Measurements from ENCODE around the gene PRIMA1.

PRIMA1 gene

DNA sequence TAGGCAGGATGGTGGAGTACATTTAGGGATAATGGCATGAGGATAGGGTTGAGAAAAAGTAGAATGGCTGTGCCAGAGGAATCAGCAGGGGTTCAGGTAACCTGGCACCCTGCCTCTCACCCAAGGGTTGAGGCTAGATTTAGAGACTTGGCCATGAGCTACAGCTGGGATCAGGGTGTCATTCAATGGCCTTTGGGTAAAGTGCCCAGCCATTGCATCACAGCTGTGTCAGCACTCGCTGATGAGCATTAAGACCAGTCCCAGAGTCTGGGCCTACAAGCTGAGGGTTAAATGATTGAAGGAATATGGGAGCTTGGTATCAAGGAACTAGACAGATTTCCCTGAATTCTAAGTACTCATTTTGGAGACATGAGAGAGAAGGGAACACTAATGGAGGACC, 113.9 kb downstream of the PRIMA1 start:
- TF ChIP-seq CTCF (IDR thresholded peaks at IDR 0.05; ENCODE audit: low read depth, low read length): no peak
- H3K27ac ChIP-seq: no peak overlapping the region
- DNase-seq: no peak
- H3K36me3 ChIP-seq: peaks cover 3% of the 10 kb centered on the region; the same call in 1 of the 2 replicates
- H3K4me3 ChIP-seq (ENCODE audit: low read depth, low read length): no peak overlapping the region
- H3K9me3 ChIP-seq (ENCODE audit: severe bottlenecking): no peaks in the 10 kb centered on the region
- H3K27me3 ChIP-seq (ENCODE audit: insufficient read depth, low read depth, severe bottlenecking): no peaks in the 10 kb centered on the region

GRCh38 chr14:93669632-93670031, 118.7 kb downstream of the PRIMA1 start:
- no peak for TF ChIP-seq CTCF (IDR thresholded peaks at IDR 0.05; ENCODE audit: low read depth, low read length)
- Histone ChIP-seq H3K9me3 (ENCODE audit: severe bottlenecking) (peaks cover 9% of the 10 kb centered on the region), H3K27me3 (ENCODE audit: insufficient read depth, low read depth, severe bottlenecking) (no peaks in the 10 kb centered on the region), H3K27ac (no peak overlapping the region), H3K36me3 (peaks cover 2% of the 10 kb centered on the region; the same call in 1 of the 2 replicates), H3K4me3 (ENCODE audit: low read depth, low read length) (no peak overlapping the region)
- no peak for DNase-seq
